ENCODE measurements around the gene ALLC. TPM values are rescaled to one million over a fixed set of nuclear protein-coding genes. Genes with fewer than 3 reads are reported as not detected.

ALLC gene
- total and polyA plus RNA-seq, 9 of the 15 experiments (the other 6 are each of a cell fraction or from before 2014, with no cell fraction given) = not detected

GRCh38 chr2:3664925-3665324 lies 6.9 kb downstream of the ALLC start:
- intact Hi-C loops (cut with micrococcal nuclease) (no loop called here), in situ Hi-C loops (cut with MboI) (loop anchor here (25.0 kb wide), 1 partner anchor 1553 kb away; no protein-coding TSS in a partner anchor)
- H3K9ac ChIP-seq (ENCODE audit: insufficient read depth in 1 of 2, low read depth in 2 of 2, low read length in 2 of 2) = no peak overlapping the region
- H3K4me1 ChIP-seq (replicated peaks in 1 of 2; ENCODE audit: control insufficient read depth in 2 of 2, insufficient read depth in 2 of 2, low read length in 2 of 2) = peaks cover 0 to 3% of the 10 kb centered on the region in 2 experiments; a peak in 1 of 5 replicates
- no peak overlapping the region for H3K27ac ChIP-seq (ENCODE audit: extremely low read depth, low read depth, low read length)
- H4K20me1 ChIP-seq (replicated peaks; ENCODE audit: control insufficient read depth, insufficient read depth, low read length) = no peaks in the 10 kb centered on the region
- BruUV-seq (replicated peaks) = no TSS peak
- H3K9me3 ChIP-seq (replicated peaks; ENCODE audit: control insufficient read depth, insufficient read depth, low read depth, low read length) = no peaks in the 10 kb centered on the region
- POLR2A ChIA-PET = interaction anchor here (1.2 kb wide), 1 partner anchor 20 kb away, joined by 3 read pairs; no protein-coding TSS in a partner anchor
- ATAC-seq (no peak), FAIRE-seq (no peak), DNase-seq (ENCODE audit: extremely low read depth in 1 of 4, low spot score in 3 of 4) (no peak)
- H3K4me3 ChIP-seq = no peak overlapping the region
- no peaks in the 10 kb centered on the region for H3K36me3 ChIP-seq (ENCODE audit: control insufficient read depth, insufficient read depth, low read length)
- no peaks in the 10 kb centered on the region for H3K9me1 ChIP-seq (ENCODE audit: control insufficient read depth, insufficient read depth, low read length)
- 15% methylated on average over 8 of the region's 8 CpGs for WGBS (ENCODE audit: insufficient coverage, low coverage, missing lambda C conversion rate)
- CTCF ChIA-PET (ENCODE audit: low intra/inter-chr PET ratio) = no interaction called here
- H3K27me3 ChIP-seq (ENCODE audit: control insufficient read depth in 2 of 2, insufficient read depth in 2 of 2, low read length in 2 of 2) = peaks cover 32 to 47% of the 10 kb centered on the region in 2 experiments
- no peak overlapping the region for H2AFZ ChIP-seq (ENCODE audit: low read depth, low read length)
- no peak overlapping the region for H3K4me2 ChIP-seq (ENCODE audit: insufficient read depth, low read length)
- no peaks in the 10 kb centered on the region for H3K79me2 ChIP-seq (ENCODE audit: control insufficient read depth, insufficient read depth, low read length)
- TF ChIP-seq ZBTB43 (CRISPR knock-in tag; IDR thresholded peaks at IDR 0.05) (no peak), ZNF507 (tag; conservative IDR thresholded peaks at IDR 0.05) (no peak), HNRNPK (IDR thresholded peaks at IDR 0.05; ENCODE audit: low read depth, low read length, poor library complexity, severe bottlenecking) (no peak), HNRNPH1 (optimal IDR thresholded peaks at IDR 0.05; ENCODE audit: low read depth, low read length) (no peak), MCM7 (IDR thresholded peaks at IDR 0.05) (no peak), ZNF586 (CRISPR knock-in tag; conservative IDR thresholded peaks at IDR 0.05) (no peak), SRSF3 (IDR thresholded peaks at IDR 0.05; ENCODE audit: insufficient read depth, low read length) (no peak), PRMT5 (CRISPR knock-in tag; IDR thresholded peaks at IDR 0.05) (no peak), PKNOX1 (IDR thresholded peaks at IDR 0.05) (no peak), ZBTB17 (CRISPR knock-in tag; IDR thresholded peaks at IDR 0.05) (no peak), MTF1 (CRISPR knock-in tag; IDR thresholded peaks at IDR 0.05; ENCODE audit: borderline replicate concordance) (no peak), ZNF398 (CRISPR knock-in tag; IDR thresholded peaks at IDR 0.05) (no peak), ZFPM2 (CRISPR knock-in tag; IDR thresholded peaks at IDR 0.05) (no peak), ZNF583 (CRISPR knock-in tag; IDR thresholded peaks at IDR 0.05) (no peak)

Measured in K562 (cell line).